B cell (primary cell): ENCODE measurements around the gene KCNC3.

Experiments
- EZH2 ChIP-seq: IDR thresholded peaks from 2 replicates; pipeline ENCODE4 v1.6.1; 2012; ENCODE audit warnings: borderline replicate concordance, low read depth, mild to moderate bottlenecking, moderate library complexity, low read length; ENCODE audit not compliant: insufficient read depth, poor library complexity, severe bottlenecking
- TF ChIP-seq, protein P1 (sequence below): fragments of 200-600 bp; IDR thresholded peaks from one replicate; pipeline ENCODE4 v1.8.0; 2022; ENCODE audit warnings: antibody characterized with exemption, mild to moderate bottlenecking

DNA sequence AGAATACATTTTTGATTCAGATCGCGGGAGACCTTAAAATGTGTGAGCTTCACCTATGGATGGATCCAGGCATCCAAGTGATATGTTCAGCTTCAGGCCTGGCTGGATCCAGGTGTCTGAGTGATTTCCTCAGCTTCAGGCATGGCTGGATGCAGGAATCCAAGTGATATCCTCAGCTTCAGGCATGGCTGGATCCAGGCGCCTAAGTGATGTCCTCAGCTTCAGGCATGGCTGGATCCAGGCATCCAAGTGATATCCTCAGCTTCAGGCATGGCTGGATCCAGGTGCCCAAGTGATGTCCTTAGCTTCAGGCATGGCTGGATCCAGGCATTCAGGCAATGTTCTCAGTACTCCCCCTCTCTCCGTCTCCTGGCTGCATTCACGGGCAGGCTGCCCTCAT, 60.7 kb downstream of the KCNC3 start:
- no peak for TF ChIP-seq EZH2
- TF ChIP-seq, protein P1, sequence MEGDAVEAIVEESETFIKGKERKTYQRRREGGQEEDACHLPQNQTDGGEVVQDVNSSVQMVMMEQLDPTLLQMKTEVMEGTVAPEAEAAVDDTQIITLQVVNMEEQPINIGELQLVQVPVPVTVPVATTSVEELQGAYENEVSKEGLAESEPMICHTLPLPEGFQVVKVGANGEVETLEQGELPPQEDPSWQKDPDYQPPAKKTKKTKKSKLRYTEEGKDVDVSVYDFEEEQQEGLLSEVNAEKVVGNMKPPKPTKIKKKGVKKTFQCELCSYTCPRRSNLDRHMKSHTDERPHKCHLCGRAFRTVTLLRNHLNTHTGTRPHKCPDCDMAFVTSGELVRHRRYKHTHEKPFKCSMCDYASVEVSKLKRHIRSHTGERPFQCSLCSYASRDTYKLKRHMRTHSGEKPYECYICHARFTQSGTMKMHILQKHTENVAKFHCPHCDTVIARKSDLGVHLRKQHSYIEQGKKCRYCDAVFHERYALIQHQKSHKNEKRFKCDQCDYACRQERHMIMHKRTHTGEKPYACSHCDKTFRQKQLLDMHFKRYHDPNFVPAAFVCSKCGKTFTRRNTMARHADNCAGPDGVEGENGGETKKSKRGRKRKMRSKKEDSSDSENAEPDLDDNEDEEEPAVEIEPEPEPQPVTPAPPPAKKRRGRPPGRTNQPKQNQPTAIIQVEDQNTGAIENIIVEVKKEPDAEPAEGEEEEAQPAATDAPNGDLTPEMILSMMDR: no peak
